Uterus (tissue), 4 donors: Measurements from ENCODE around the gene AQP9. TPM values are rescaled to one million over a fixed set of nuclear protein-coding genes. Genes with fewer than 3 reads are reported as not detected.

ENCODE experiments used
- DNase-seq, 2 donors: peaks; one replicate each; pipeline ENCODE4 v3.0.0-alpha.2; 2019 to 2020
- H3K27ac ChIP-seq, 2 donors: fragments of 200-600 bp; sonication (generic); 1 replicate in 1 of 2; 2 replicates in 1 of 2; pipeline ENCODE4 v1.5.1; 2016 to 2018
- H3K27me3 ChIP-seq, 2 donors: fragments of 200-600 bp; sonication (generic); one replicate each; pipeline ENCODE4 v1.5.1; 2018 to 2019; ENCODE audit warnings: control low read depth in 1 of 2
- H3K36me3 ChIP-seq, 2 donors: fragments of 200-600 bp; sonication (generic); one replicate each; pipeline ENCODE4 v1.5.1; 2019; ENCODE audit warnings: control low read depth in 1 of 2
- H3K4me1 ChIP-seq, 2 donors: fragments of 200-600 bp; sonication (generic); one replicate each; pipeline ENCODE4 v1.5.1; 2018 to 2019; ENCODE audit warnings: control low read depth in 1 of 2
- H3K4me3 ChIP-seq, 2 donors: fragments of 200-600 bp; sonication (generic); 1 replicate in 1 of 2; 2 replicates in 1 of 2; pipeline ENCODE4 v1.5.1; 2018 to 2019; ENCODE audit warnings: mild to moderate bottlenecking in 1 of 2
- H3K9me3 ChIP-seq, 2 donors: fragments of 200-600 bp; sonication (generic); one replicate each; pipeline ENCODE4 v1.5.1; 2019; ENCODE audit warnings: control low read depth in 1 of 2
- POLR2A ChIP-seq, 2 donors: fragments of 450-650 bp; IDR thresholded peaks; one replicate each; pipeline ENCODE4 v1.6.1; 2016; ENCODE audit warnings: antibody characterized with exemption in 2 of 2, mild to moderate bottlenecking in 1 of 2, moderate library complexity in 1 of 2
- intact Hi-C: fragments of 100-400 bp; cut with DNase I; formaldehyde crosslinking; loops from one replicate; pipeline ENCODE4 v1.15.1; 2023; ENCODE audit warnings: low total_unique reads
- total RNA-seq, 4 donors: library from RNA; depleted of rRNA in 3 of 4; stranded (reverse); fragments of >200 nt in 3 of 4; gene quantifications; one replicate each; pipeline versions ENCODE4 v1.1.0 to v1.2.4, GENCODE V29; 2014 to 2023
- TF ChIP-seq, protein P1 (sequence below), 4 experiments: fragments of 200-600 bp in 2 of 4; fragments of 450-650 bp in 2 of 4; sonication (generic) in 2 of 4; IDR thresholded peaks; one replicate each; pipeline ENCODE4 v1.5.1; 2016 to 2019; ENCODE audit warnings: antibody characterized with exemption in 4 of 4, mild to moderate bottlenecking in 2 of 4, moderate library complexity in 1 of 4
- donor health status: DM: yes; HTN: yes; CAD: no.

The AQP9 gene
- total RNA-seq, 4 donors from 2014 or later = 0.51 to 1.5 (median 0.64) TPM

DNA sequence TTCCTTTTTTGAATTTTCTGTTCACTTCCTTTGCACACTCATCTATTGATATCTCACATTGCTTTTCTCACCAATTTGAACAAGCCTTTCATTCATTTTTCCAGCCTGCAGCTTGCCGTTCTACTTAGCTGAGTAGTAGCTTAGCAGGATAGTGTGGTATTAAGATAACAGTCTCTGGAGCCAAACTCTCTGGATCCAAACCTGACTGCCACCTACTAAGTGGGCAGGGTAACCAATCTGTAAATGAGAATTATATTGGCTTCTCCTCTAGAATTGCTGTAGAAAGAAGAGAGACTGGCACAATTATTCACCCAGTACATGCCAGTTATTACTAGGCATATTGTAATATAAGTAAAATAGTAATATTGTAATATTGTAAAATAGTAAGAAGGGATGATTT is 40.5 kb downstream of the AQP9 start:
- no peak for DNase-seq
- Histone ChIP-seq H3K4me3 (no peak overlapping the region), H3K9me3 (no peaks in the 10 kb centered on the region), H3K27ac (no peak overlapping the region), H3K4me1 (no peaks in the 10 kb centered on the region), H3K27me3 (no peaks in the 10 kb centered on the region), H3K36me3 (no peaks in the 10 kb centered on the region)
- no peak for TF ChIP-seq POLR2A (IDR thresholded peaks at IDR 0.05)
- TF ChIP-seq, protein P1, sequence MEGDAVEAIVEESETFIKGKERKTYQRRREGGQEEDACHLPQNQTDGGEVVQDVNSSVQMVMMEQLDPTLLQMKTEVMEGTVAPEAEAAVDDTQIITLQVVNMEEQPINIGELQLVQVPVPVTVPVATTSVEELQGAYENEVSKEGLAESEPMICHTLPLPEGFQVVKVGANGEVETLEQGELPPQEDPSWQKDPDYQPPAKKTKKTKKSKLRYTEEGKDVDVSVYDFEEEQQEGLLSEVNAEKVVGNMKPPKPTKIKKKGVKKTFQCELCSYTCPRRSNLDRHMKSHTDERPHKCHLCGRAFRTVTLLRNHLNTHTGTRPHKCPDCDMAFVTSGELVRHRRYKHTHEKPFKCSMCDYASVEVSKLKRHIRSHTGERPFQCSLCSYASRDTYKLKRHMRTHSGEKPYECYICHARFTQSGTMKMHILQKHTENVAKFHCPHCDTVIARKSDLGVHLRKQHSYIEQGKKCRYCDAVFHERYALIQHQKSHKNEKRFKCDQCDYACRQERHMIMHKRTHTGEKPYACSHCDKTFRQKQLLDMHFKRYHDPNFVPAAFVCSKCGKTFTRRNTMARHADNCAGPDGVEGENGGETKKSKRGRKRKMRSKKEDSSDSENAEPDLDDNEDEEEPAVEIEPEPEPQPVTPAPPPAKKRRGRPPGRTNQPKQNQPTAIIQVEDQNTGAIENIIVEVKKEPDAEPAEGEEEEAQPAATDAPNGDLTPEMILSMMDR (IDR thresholded peaks at IDR 0.05) = no peak
- intact Hi-C loops = no loop called here

DNA sequence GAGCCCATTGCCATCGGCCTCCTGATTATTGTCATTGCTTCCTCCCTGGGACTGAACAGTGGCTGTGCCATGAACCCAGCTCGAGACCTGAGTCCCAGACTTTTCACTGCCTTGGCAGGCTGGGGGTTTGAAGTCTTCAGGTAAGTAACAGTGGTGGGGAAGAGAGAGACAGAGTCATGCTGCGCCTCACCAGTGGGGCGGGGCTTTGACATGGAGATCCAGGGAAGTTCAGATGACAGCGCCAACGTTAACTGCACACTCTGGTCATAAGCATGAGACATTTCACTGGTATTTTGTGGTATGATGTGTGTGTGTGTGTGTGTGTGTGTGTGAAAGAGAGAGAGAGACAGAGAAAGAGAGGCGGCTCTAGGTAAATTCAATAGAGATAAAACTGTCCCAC is 41.0 kb downstream of the AQP9 start:
- intact Hi-C loops = no loop called here
- DNase-seq = no peak
- TF ChIP-seq, protein P1 (IDR thresholded peaks at IDR 0.05) = no peak
- TF ChIP-seq POLR2A (IDR thresholded peaks at IDR 0.05) = no peak
- Histone ChIP-seq H3K36me3 (no peaks in the 10 kb centered on the region), H3K27me3 (no peaks in the 10 kb centered on the region), H3K27ac (no peak overlapping the region), H3K4me1 (no peaks in the 10 kb centered on the region), H3K4me3 (no peak overlapping the region), H3K9me3 (no peaks in the 10 kb centered on the region)

DNA sequence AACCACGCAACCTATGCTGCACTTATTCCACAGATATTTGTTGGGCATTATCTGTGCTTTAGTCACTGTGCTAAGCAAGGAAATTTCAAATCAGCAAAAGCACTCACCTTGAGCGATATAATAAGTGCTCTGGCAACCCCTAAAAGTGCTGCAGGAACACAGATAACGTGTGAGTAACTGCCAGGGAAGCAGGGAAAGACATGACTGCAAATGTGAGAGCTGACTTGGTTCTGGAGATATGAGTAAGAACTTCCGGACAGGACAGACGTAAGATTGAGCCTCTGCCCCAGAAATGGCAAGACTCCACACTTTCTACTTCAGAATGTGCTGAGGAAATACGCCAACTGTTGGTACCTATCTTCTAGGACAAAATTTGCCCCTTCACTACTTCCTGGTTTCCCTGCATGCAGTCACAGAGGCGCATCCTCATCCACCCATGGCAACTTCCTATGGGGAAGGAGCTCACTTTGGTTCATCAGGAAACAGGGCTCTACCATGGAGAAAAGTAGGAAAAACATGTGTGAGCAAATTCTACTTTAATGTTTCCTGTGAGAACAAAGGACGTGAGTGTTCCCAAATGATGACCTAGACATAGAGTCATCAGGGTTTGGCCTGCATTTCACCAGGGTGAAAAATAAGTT is 41.7 kb downstream of the AQP9 start:
- no peak overlapping the region for H3K27ac ChIP-seq
- no peak overlapping the region for H3K4me3 ChIP-seq
- no peaks in the 10 kb centered on the region for H3K27me3 ChIP-seq
- H3K9me3 ChIP-seq = no peaks in the 10 kb centered on the region
- no peaks in the 10 kb centered on the region for H3K4me1 ChIP-seq
- no peaks in the 10 kb centered on the region for H3K36me3 ChIP-seq
- TF ChIP-seq, protein P1 (IDR thresholded peaks at IDR 0.05) = no peak
- TF ChIP-seq POLR2A (IDR thresholded peaks at IDR 0.05) = no peak
- intact Hi-C loops = no loop called here
- DNase-seq = no peak

DNA sequence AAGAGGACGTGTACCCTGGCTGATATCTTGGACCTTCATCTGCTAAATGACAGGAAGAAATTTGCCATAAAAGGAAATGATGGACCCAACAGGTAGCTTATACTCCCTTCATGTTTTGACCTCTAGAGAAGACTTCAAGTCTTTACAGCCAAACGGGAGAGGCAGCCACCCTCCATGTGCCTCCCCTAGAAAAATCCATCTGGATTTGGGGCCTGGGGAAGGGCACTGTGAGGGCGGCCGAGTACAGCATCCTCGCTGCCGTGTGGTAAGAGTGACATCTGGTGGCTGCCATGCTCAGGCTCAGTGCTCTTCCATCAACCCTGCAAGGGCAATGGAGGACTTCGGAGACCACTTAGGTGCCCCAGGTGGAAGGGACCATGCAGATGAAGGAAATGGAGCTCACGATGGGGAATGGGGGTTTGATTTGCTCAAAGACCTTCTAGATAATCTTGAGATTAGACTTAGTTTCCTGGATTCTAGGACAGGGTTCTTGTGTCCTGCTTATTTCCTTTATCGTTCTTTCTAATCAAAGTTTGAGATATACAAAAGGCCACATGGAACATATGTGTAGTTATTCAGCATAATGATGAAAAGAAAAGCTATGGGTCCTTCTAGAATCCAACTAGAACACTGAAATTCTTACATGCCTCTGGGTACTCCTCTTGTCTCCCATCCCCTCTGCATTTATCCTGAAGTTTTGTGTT is 44.4 kb downstream of the AQP9 start:
- Histone ChIP-seq H3K27me3 (no peaks in the 10 kb centered on the region), H3K36me3 (no peaks in the 10 kb centered on the region), H3K4me3 (no peak overlapping the region), H3K9me3 (no peaks in the 10 kb centered on the region), H3K4me1 (no peaks in the 10 kb centered on the region), H3K27ac (no peak overlapping the region)
- no peak for TF ChIP-seq POLR2A (IDR thresholded peaks at IDR 0.05)
- TF ChIP-seq, protein P1 (IDR thresholded peaks at IDR 0.05) = peak; percentile 34 to 61 (median 56)
- peak in 1 of 2 donors; percentile 38 for DNase-seq
- intact Hi-C loops = no loop called here

DNA sequence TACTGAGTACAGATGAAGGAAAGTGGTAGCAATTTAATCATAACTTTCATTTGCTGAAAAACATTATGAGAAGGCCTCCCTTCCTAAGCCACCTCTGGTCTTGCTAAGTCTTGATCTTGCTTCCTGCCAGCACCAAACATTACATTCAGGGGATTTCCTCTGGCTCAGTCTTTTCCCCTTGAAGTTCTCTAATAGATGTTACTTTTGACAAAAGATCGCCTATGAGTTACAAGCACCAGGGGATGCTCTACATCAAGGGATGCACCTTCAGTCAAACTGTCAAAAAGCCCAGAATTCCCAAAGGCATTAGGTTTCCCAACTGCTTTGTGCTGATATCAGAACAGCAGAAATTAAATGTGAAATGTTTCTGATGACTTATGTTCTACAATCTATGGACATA is 47.3 kb downstream of the AQP9 start:
- no peaks in the 10 kb centered on the region for H3K27me3 ChIP-seq
- H3K36me3 ChIP-seq = no peaks in the 10 kb centered on the region
- no peak for TF ChIP-seq POLR2A (IDR thresholded peaks at IDR 0.05)
- TF ChIP-seq, protein P1 (IDR thresholded peaks at IDR 0.05) = no peak
- H3K27ac ChIP-seq = no peak overlapping the region
- DNase-seq = no peak
- H3K9me3 ChIP-seq = no peaks in the 10 kb centered on the region
- no peak overlapping the region for H3K4me3 ChIP-seq
- no peaks in the 10 kb centered on the region for H3K4me1 ChIP-seq
- intact Hi-C loops = no loop called here
